Trophoblast cell (in vitro differentiated cells and primary cell): ENCODE measurements around the gene YWHAQ.

Experiments
- DNase-seq, 2 donors: peaks; one replicate each; pipeline ENCODE4 v3.0.0-alpha.2; 2016
- H2AFZ ChIP-seq: 2 replicates; pipeline ENCODE4 v1.6.1; 2013; ENCODE audit warnings: low read length, moderate library complexity, mild to moderate bottlenecking; ENCODE audit not compliant: insufficient read depth, poor library complexity
- H2AK5ac ChIP-seq: 2 replicates; pipeline ENCODE4 v1.6.1; 2013; ENCODE audit warnings: mild to moderate bottlenecking, low read length
- H2BK120ac ChIP-seq: 2 replicates; pipeline ENCODE4 v1.6.1; 2013; ENCODE audit warnings: low read length, mild to moderate bottlenecking, moderate library complexity; ENCODE audit not compliant: insufficient read depth, poor library complexity
- H2BK12ac ChIP-seq: 2 replicates; pipeline ENCODE4 v1.6.1; 2013; ENCODE audit warnings: mild to moderate bottlenecking, low read length, moderate library complexity
- H2BK5ac ChIP-seq: 2 replicates; pipeline ENCODE4 v1.6.1; 2013; ENCODE audit warnings: low read length, low read depth, moderate library complexity, mild to moderate bottlenecking; ENCODE audit not compliant: poor library complexity
- H3K14ac ChIP-seq: 2 replicates; pipeline ENCODE4 v1.6.1; 2013; ENCODE audit warnings: mild to moderate bottlenecking, low read length
- H3K18ac ChIP-seq: 2 replicates; pipeline ENCODE4 v1.6.1; 2013; ENCODE audit warnings: mild to moderate bottlenecking, low read length
- H3K23ac ChIP-seq: 2 replicates; pipeline ENCODE4 v1.6.1; 2013; ENCODE audit warnings: low read length
- H3K27ac ChIP-seq: 2 replicates; pipeline ENCODE4 v1.5.1; 2013; ENCODE audit warnings: low read depth, mild to moderate bottlenecking, inconsistent platforms, low read length, moderate library complexity
- H3K27me3 ChIP-seq: 2 replicates; pipeline ENCODE4 v1.6.1; 2013; ENCODE audit warnings: inconsistent platforms, mild to moderate bottlenecking, low read length, moderate library complexity; ENCODE audit not compliant: insufficient read depth
- H3K36me3 ChIP-seq, 2 experiments: 1 replicate in 1 of 2; 2 replicates in 1 of 2; pipeline ENCODE4 v1.6.1; 2013; ENCODE audit warnings: low read length in 2 of 2, mild to moderate bottlenecking in 2 of 2, moderate library complexity in 1 of 2; ENCODE audit not compliant: insufficient read depth in 2 of 2, control insufficient read depth in 1 of 2
- H3K4ac ChIP-seq: 2 replicates; pipeline ENCODE4 v1.6.1; 2013; ENCODE audit warnings: low read depth, mild to moderate bottlenecking, low read length, moderate library complexity
- H3K4me1 ChIP-seq, 2 experiments: 1 replicate in 1 of 2; 2 replicates in 1 of 2; pipeline ENCODE4 v1.6.1; 2013; ENCODE audit warnings: low read length in 2 of 2, mild to moderate bottlenecking in 2 of 2, moderate library complexity in 1 of 2; ENCODE audit not compliant: insufficient read depth in 2 of 2, control insufficient read depth in 1 of 2
- H3K4me2 ChIP-seq: 2 replicates; pipeline ENCODE4 v1.6.1; 2013; ENCODE audit warnings: inconsistent platforms, mild to moderate bottlenecking, low read length, moderate library complexity
- H3K4me3 ChIP-seq: 2 replicates; pipeline ENCODE4 v1.5.1; 2013; ENCODE audit warnings: mild to moderate bottlenecking, low read depth, low read length, inconsistent platforms
- H3K79me1 ChIP-seq: one replicate; pipeline ENCODE4 v1.6.1; 2013; ENCODE audit warnings: low read length
- H3K79me2 ChIP-seq: 2 replicates; pipeline ENCODE4 v1.6.1; 2013; ENCODE audit warnings: low read length, mild to moderate bottlenecking; ENCODE audit not compliant: control insufficient read depth, insufficient read depth, poor library complexity
- H3K9ac ChIP-seq: 2 replicates; pipeline ENCODE4 v1.6.1; 2013; ENCODE audit warnings: mild to moderate bottlenecking, low read length
- H3K9me3 ChIP-seq: 2 replicates; pipeline ENCODE4 v1.6.1; 2013; ENCODE audit warnings: low read depth, mild to moderate bottlenecking, control low read depth, inconsistent platforms, low read length; ENCODE audit not compliant: insufficient read depth
- H4K12ac ChIP-seq: 2 replicates; pipeline ENCODE4 v1.6.1; 2013; ENCODE audit warnings: low read depth, mild to moderate bottlenecking, low read length, moderate library complexity
- H4K8ac ChIP-seq: 2 replicates; pipeline ENCODE4 v1.6.1; 2013; ENCODE audit warnings: low read depth, mild to moderate bottlenecking, low read length, moderate library complexity
- H4K91ac ChIP-seq: one replicate; pipeline ENCODE4 v1.6.1; 2013; ENCODE audit warnings: low read depth, mild to moderate bottlenecking, low read length, moderate library complexity
- WGBS: extraction: QIAGEN DNeasy Blood & Tissue Kit; methylation state at CpG from one replicate; pipeline ENCODE4 v1.1.7; 2013; ENCODE audit warnings: missing lambda C conversion rate; ENCODE audit not compliant: insufficient read length, insufficient coverage; ENCODE audit errors: extremely low coverage; 5-methylcytosine and 5-hydroxymethylcytosine counted together

The YWHAQ gene

GRCh38 chr2:9655441-9656269, 24.9 kb upstream of the YWHAQ start:
- no peak overlapping the region for H3K4ac ChIP-seq
- no peak overlapping the region for H3K14ac ChIP-seq
- peak; percentile 61 to 75 for DNase-seq
- H2AK5ac ChIP-seq, result no peak overlapping the region
- no peak overlapping the region for H4K12ac ChIP-seq
- no peak overlapping the region for H3K23ac ChIP-seq
- no peaks in the 10 kb centered on the region for H3K9me3 ChIP-seq
- H3K79me2 ChIP-seq, result no peaks in the 10 kb centered on the region
- H3K18ac ChIP-seq, result no peak overlapping the region
- H4K91ac ChIP-seq, result no peak overlapping the region
- no CpG with 5 or more reads among the region's 13 CpGs for WGBS
- peaks cover 6 to 10% of the 10 kb centered on the region in 2 experiments for H3K4me1 ChIP-seq
- H3K9ac ChIP-seq, result no peak overlapping the region
- no peak overlapping the region for H3K27ac ChIP-seq
- no peak overlapping the region for H3K4me3 ChIP-seq
- H2BK12ac ChIP-seq, result no peak overlapping the region
- H2BK120ac ChIP-seq, result no peak overlapping the region
- no peak overlapping the region for H4K8ac ChIP-seq
- H3K36me3 ChIP-seq, result no peaks in the 10 kb centered on the region
- no peaks in the 10 kb centered on the region for H3K27me3 ChIP-seq
- H2AFZ ChIP-seq, result no peak overlapping the region
- no peak overlapping the region for H3K4me2 ChIP-seq
- H2BK5ac ChIP-seq, result no peak overlapping the region
- H3K79me1 ChIP-seq, result peaks cover 2% of the 10 kb centered on the region

DNA sequence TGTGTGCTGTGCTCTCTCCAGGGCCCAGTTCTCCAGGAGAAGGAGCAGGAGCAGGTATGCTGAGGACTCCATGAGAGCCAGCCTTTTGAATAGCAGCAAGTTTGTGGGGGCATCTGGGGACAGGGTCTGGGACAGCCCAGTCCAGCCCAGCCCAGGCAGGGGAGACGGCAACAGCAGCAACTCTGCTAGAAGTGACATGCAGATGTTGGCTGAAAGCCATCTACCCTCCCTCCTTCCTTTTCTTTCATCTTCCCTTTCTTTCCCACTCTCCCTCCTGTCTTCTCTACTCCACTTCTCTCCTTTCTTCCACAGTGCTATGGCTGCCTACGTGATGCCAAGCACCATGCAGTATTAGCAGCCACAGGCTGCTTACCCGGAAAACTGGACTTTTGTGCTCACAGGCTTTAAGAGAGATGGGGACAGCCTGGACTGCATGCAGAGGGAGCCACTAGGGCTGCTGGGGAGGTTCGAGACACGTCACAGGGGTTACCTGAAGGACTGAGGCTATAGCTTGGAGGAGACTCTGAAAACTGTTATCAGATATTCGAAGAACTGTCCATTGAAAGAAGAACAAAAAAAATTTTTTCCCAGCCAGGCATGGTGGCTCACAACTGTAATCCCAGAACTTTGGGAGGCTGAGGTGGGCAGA, 23.8 kb upstream of the YWHAQ start:
- Histone ChIP-seq H3K79me1 (peaks cover 2% of the 10 kb centered on the region), H3K23ac (no peak overlapping the region), H3K4me3 (no peak overlapping the region), H3K27me3 (no peaks in the 10 kb centered on the region), H4K91ac (no peak overlapping the region), H2BK120ac (no peak overlapping the region), H4K12ac (no peak overlapping the region), H3K4ac (no peak overlapping the region), H3K18ac (no peak overlapping the region), H3K79me2 (no peaks in the 10 kb centered on the region), H4K8ac (no peak overlapping the region), H2BK5ac (no peak overlapping the region), H3K4me2 (no peak overlapping the region), H2AK5ac (no peak overlapping the region), H3K36me3 (no peaks in the 10 kb centered on the region), H3K14ac (no peak overlapping the region), H3K9ac (no peak overlapping the region), H3K4me1 (peaks cover 6 to 10% of the 10 kb centered on the region in 2 experiments), H2BK12ac (no peak overlapping the region), H3K9me3 (no peaks in the 10 kb centered on the region), H3K27ac (no peak overlapping the region), H2AFZ (no peak overlapping the region)
- no CpG with 5 or more reads among the region's 6 CpGs for WGBS
- no peak for DNase-seq

- no CpG with 5 or more reads among the region's 10 CpGs for WGBS
- Histone ChIP-seq H2BK120ac (no peak overlapping the region), H4K91ac (no peak overlapping the region), H3K4me2 (no peak overlapping the region), H3K9me3 (peaks cover 3% of the 10 kb centered on the region), H2BK5ac (no peak overlapping the region), H3K79me2 (no peaks in the 10 kb centered on the region), H2AFZ (no peak overlapping the region), H4K12ac (no peak overlapping the region), H3K79me1 (peaks cover 2% of the 10 kb centered on the region), H3K9ac (no peak overlapping the region), H3K27me3 (no peaks in the 10 kb centered on the region), H3K23ac (no peak overlapping the region), H3K4me1 (peaks cover 7 to 10% of the 10 kb centered on the region in 2 experiments), H4K8ac (no peak overlapping the region), H3K18ac (no peak overlapping the region), H3K27ac (no peak overlapping the region), H2AK5ac (no peak overlapping the region), H2BK12ac (no peak overlapping the region), H3K36me3 (no peaks in the 10 kb centered on the region), H3K4ac (no peak overlapping the region), H3K14ac (no peak overlapping the region), H3K4me3 (no peak overlapping the region)
- DNase-seq, result no peak
Observed at GRCh38 chr2:9653485-9654271, 22.9 kb upstream of the YWHAQ start.

GRCh38 chr2:9652898-9653479, 22.2 kb upstream of the YWHAQ start:
- Histone ChIP-seq H3K9ac (no peak overlapping the region), H3K23ac (no peak overlapping the region), H2BK120ac (no peak overlapping the region)

More at GRCh38 chr2:9652898-9653479, 22.2 kb upstream of the YWHAQ start:
- Histone ChIP-seq H3K4ac (no peak overlapping the region), H3K4me2 (no peak overlapping the region), H2BK12ac (no peak overlapping the region), H2AFZ (no peak overlapping the region), H3K4me1 (peaks cover 12 to 14% of the 10 kb centered on the region in 2 experiments), H3K9me3 (peaks cover 4% of the 10 kb centered on the region), H2AK5ac (no peak overlapping the region), H3K36me3 (no peaks in the 10 kb centered on the region), H3K18ac (no peak overlapping the region), H4K91ac (no peak overlapping the region), H3K79me2 (no peaks in the 10 kb centered on the region), H3K14ac (no peak overlapping the region), H3K27ac (no peak overlapping the region), H3K4me3 (no peak overlapping the region), H4K8ac (no peak overlapping the region), H2BK5ac (no peak overlapping the region), H3K79me1 (peaks cover 2% of the 10 kb centered on the region), H3K27me3 (no peaks in the 10 kb centered on the region), H4K12ac (no peak overlapping the region)
- DNase-seq, result no peak
- no CpG with 5 or more reads among the region's 5 CpGs for WGBS
